ENCODE data around the gene CPLANE2. TPM values are rescaled to one million over a fixed set of nuclear protein-coding genes. Genes with fewer than 3 reads are reported as not detected.

CPLANE2 gene
- total RNA-seq, 1 experiment from 2014 or later = 5.0 TPM

GRCh38 chr1:16206547-16207317 is 30.3 kb downstream of the CPLANE2 start (continued):
- TF ChIP-seq, protein P1, sequence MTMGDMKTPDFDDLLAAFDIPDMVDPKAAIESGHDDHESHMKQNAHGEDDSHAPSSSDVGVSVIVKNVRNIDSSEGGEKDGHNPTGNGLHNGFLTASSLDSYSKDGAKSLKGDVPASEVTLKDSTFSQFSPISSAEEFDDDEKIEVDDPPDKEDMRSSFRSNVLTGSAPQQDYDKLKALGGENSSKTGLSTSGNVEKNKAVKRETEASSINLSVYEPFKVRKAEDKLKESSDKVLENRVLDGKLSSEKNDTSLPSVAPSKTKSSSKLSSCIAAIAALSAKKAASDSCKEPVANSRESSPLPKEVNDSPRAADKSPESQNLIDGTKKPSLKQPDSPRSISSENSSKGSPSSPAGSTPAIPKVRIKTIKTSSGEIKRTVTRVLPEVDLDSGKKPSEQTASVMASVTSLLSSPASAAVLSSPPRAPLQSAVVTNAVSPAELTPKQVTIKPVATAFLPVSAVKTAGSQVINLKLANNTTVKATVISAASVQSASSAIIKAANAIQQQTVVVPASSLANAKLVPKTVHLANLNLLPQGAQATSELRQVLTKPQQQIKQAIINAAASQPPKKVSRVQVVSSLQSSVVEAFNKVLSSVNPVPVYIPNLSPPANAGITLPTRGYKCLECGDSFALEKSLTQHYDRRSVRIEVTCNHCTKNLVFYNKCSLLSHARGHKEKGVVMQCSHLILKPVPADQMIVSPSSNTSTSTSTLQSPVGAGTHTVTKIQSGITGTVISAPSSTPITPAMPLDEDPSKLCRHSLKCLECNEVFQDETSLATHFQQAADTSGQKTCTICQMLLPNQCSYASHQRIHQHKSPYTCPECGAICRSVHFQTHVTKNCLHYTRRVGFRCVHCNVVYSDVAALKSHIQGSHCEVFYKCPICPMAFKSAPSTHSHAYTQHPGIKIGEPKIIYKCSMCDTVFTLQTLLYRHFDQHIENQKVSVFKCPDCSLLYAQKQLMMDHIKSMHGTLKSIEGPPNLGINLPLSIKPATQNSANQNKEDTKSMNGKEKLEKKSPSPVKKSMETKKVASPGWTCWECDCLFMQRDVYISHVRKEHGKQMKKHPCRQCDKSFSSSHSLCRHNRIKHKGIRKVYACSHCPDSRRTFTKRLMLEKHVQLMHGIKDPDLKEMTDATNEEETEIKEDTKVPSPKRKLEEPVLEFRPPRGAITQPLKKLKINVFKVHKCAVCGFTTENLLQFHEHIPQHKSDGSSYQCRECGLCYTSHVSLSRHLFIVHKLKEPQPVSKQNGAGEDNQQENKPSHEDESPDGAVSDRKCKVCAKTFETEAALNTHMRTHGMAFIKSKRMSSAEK (CRISPR knock-in tag; IDR thresholded peaks at IDR 0.05; ENCODE audit: borderline replicate concordance) = no peak
- TF ChIP-seq USF2 (CRISPR knock-in tag; IDR thresholded peaks at IDR 0.05) (no peak), ZNF317 (CRISPR knock-in tag; IDR thresholded peaks at IDR 0.05; ENCODE audit: borderline replicate concordance, low read depth) (0 out of 2 replicates have a peak, but pooled peaks have one; percentile 20), ZNF232 (CRISPR knock-in tag; IDR thresholded peaks at IDR 0.05) (peak; percentile 80; the same call in 1 of the 2 replicates), ZNF121 (CRISPR knock-in tag; IDR thresholded peaks at IDR 0.05) (peak; percentile 82), HMGXB4 (CRISPR knock-in tag; IDR thresholded peaks at IDR 0.05) (peak; percentile 59)
- TF ChIP-seq, protein P2, sequence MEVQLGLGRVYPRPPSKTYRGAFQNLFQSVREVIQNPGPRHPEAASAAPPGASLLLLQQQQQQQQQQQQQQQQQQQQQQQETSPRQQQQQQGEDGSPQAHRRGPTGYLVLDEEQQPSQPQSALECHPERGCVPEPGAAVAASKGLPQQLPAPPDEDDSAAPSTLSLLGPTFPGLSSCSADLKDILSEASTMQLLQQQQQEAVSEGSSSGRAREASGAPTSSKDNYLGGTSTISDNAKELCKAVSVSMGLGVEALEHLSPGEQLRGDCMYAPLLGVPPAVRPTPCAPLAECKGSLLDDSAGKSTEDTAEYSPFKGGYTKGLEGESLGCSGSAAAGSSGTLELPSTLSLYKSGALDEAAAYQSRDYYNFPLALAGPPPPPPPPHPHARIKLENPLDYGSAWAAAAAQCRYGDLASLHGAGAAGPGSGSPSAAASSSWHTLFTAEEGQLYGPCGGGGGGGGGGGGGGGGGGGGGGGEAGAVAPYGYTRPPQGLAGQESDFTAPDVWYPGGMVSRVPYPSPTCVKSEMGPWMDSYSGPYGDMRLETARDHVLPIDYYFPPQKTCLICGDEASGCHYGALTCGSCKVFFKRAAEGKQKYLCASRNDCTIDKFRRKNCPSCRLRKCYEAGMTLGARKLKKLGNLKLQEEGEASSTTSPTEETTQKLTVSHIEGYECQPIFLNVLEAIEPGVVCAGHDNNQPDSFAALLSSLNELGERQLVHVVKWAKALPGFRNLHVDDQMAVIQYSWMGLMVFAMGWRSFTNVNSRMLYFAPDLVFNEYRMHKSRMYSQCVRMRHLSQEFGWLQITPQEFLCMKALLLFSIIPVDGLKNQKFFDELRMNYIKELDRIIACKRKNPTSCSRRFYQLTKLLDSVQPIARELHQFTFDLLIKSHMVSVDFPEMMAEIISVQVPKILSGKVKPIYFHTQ (CRISPR knock-in tag; IDR thresholded peaks at IDR 0.05) = no peak

- Mint-ChIP-seq H3K27me3 (ENCODE audit: low read depth) (no peaks in the 10 kb centered on the region), H3K9me3 (no peaks in the 10 kb centered on the region), H3K4me3 (peak overlapping the region; percentile 89), H3K4me1 (peaks cover 28% of the 10 kb centered on the region), H3K36me3 (peaks cover 22% of the 10 kb centered on the region), H3K27ac (no peak overlapping the region)
- CTCF ChIA-PET = interaction anchor here (0.8 to 3.5 kb wide), 5 partner anchors 11 to 127 kb away, joined by 3 to 25 read pairs (median 6); no protein-coding TSS in a partner anchor
- DNase-seq (ENCODE audit: low spot score) (no peak), ATAC-seq (peak; percentile 8)
- TF ChIP-seq CBFB (CRISPR knock-in tag; IDR thresholded peaks at IDR 0.05; ENCODE audit: low read depth) = no peak
- 0 out of 2 replicates have a peak, but pooled peaks have one; percentile 24 for TF ChIP-seq ETV6 (CRISPR knock-in tag; IDR thresholded peaks at IDR 0.05)
- peak; percentile 12; the same call in 1 of the 2 replicates for TF ChIP-seq ESRRA (CRISPR knock-in tag; IDR thresholded peaks at IDR 0.05; ENCODE audit: borderline replicate concordance)
- TF ChIP-seq TEAD4 (CRISPR knock-in tag; IDR thresholded peaks at IDR 0.05) = no peak
- no peak for TF ChIP-seq ATF1 (CRISPR knock-in tag; IDR thresholded peaks at IDR 0.05)
- 0 out of 2 replicates have a peak, but pooled peaks have one; percentile 9 for TF ChIP-seq MYBL2 (CRISPR knock-in tag; IDR thresholded peaks at IDR 0.05)
- peak; percentile 62; the same call in 1 of the 2 replicates for TF ChIP-seq ZNF416 (CRISPR knock-in tag; IDR thresholded peaks at IDR 0.05)
- no peak for TF ChIP-seq ZNF671 (CRISPR knock-in tag; IDR thresholded peaks at IDR 0.05)
- TF ChIP-seq, protein P3, sequence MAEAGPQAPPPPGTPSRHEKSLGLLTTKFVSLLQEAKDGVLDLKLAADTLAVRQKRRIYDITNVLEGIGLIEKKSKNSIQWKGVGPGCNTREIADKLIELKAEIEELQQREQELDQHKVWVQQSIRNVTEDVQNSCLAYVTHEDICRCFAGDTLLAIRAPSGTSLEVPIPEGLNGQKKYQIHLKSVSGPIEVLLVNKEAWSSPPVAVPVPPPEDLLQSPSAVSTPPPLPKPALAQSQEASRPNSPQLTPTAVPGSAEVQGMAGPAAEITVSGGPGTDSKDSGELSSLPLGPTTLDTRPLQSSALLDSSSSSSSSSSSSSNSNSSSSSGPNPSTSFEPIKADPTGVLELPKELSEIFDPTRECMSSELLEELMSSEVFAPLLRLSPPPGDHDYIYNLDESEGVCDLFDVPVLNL (CRISPR knock-in tag; IDR thresholded peaks at IDR 0.05; ENCODE audit: borderline replicate concordance, low read depth) = no peak
- POLR2A ChIA-PET = interaction anchor here (0.6 to 3.3 kb wide), 7 partner anchors 10 to 117 kb away, joined by 3 to 13 read pairs (median 4); partner anchors contain the start of gene CPLANE2
Observed at GRCh38 chr1:16205891-16206546, 31.0 kb downstream of the CPLANE2 start.

Data from WTC11 (cell line).